ENCODE data around the gene ABCC8. TPM values are rescaled to one million over a fixed set of nuclear protein-coding genes. Genes with fewer than 3 reads are reported as not detected.

Gene ABCC8
- total RNA-seq, 2 donors from 2014 or later: 0.55 TPM; not detected in 1

DNA sequence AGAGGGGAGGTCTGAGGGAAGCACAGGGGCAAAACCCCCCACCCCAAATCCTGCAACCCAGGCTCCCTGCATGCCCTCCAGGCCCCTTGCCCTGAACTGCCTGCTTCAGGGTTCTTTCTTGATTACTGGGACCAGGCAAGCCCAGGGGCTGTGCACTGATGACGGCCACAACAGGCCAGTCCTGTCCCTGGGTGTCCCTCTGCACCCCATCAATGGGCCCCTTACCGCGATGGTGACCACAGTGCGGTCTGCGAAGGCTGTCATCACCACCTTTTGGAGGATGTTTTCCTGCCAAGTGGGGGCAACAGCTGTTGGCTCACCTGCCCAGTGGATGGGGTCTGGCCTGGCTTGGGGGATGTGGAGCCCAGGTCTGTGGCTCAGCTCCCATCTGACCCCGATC, 83.2 kb downstream of the ABCC8 start:
- no peak overlapping the region for H3K4me3 Mint-ChIP-seq
- no peak overlapping the region for H3K27ac ChIP-seq (ENCODE audit: low read depth, low read length)
- H3K36me3 ChIP-seq (ENCODE audit: control insufficient read depth, insufficient read depth, low read length): no peaks in the 10 kb centered on the region
- peaks cover 37% of the 10 kb centered on the region for H3K27me3 Mint-ChIP-seq (ENCODE audit: insufficient read depth)
- H3K9me3 ChIP-seq (ENCODE audit: control insufficient read depth, low read length): no peaks in the 10 kb centered on the region
- H3K9me3 Mint-ChIP-seq: no peaks in the 10 kb centered on the region
- H3K9ac ChIP-seq (ENCODE audit: extremely low read depth, low read length, poor library complexity, severe bottlenecking): no peak overlapping the region
- peaks cover 24% of the 10 kb centered on the region for H3K27me3 ChIP-seq (ENCODE audit: control insufficient read depth, insufficient read depth, low read length, poor library complexity, severe bottlenecking)
- H3K4me3 ChIP-seq (ENCODE audit: low read length): no peak overlapping the region
- TF ChIP-seq, protein P1, sequence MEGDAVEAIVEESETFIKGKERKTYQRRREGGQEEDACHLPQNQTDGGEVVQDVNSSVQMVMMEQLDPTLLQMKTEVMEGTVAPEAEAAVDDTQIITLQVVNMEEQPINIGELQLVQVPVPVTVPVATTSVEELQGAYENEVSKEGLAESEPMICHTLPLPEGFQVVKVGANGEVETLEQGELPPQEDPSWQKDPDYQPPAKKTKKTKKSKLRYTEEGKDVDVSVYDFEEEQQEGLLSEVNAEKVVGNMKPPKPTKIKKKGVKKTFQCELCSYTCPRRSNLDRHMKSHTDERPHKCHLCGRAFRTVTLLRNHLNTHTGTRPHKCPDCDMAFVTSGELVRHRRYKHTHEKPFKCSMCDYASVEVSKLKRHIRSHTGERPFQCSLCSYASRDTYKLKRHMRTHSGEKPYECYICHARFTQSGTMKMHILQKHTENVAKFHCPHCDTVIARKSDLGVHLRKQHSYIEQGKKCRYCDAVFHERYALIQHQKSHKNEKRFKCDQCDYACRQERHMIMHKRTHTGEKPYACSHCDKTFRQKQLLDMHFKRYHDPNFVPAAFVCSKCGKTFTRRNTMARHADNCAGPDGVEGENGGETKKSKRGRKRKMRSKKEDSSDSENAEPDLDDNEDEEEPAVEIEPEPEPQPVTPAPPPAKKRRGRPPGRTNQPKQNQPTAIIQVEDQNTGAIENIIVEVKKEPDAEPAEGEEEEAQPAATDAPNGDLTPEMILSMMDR (conservative IDR thresholded peaks at IDR 0.05): no peak
- no peaks in the 10 kb centered on the region for H3K36me3 Mint-ChIP-seq (ENCODE audit: low read depth)
- DNase-seq: no peak
- H3K4me1 Mint-ChIP-seq: no peaks in the 10 kb centered on the region
- WGBS, 2 experiments (ENCODE audit: insufficient coverage in 1 of 2, insufficient read length in 1 of 2): 97% methylated on average over 6 of the region's 6 CpGs; no CpG with 5 or more reads in 1 of the 2 experiments
- no peaks in the 10 kb centered on the region for H3K4me1 ChIP-seq (ENCODE audit: control insufficient read depth, insufficient read depth, low read length)
- H3K27ac Mint-ChIP-seq: no peak overlapping the region

DNA sequence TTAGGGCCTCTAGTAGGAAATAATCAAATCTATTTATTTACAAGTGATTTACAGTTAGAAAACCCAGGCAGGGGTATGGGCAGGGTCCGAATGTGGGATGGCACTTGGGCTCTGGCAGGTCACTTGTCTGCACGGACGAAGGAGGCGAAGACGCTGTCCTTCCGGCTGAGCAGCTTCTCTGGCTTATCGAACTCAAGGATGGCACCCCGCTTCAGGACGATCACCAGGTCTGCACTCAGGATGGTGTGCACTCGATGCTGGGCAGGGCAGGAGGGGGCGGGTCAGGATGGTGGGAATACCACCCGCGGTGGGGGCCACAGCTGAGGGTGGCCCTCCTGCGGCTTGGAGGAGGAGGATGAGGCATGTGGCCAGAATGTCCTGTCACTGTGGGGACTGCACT, 83.8 kb downstream of the ABCC8 start:
- no peaks in the 10 kb centered on the region for H3K4me1 ChIP-seq (ENCODE audit: control insufficient read depth, insufficient read depth, low read length)
- Mint-ChIP-seq H3K9me3 (no peaks in the 10 kb centered on the region), H3K27me3 (ENCODE audit: insufficient read depth) (peaks cover 41% of the 10 kb centered on the region), H3K4me1 (no peaks in the 10 kb centered on the region), H3K27ac (no peak overlapping the region), H3K4me3 (no peak overlapping the region), H3K36me3 (ENCODE audit: low read depth) (no peaks in the 10 kb centered on the region)
- no peak overlapping the region for H3K9ac ChIP-seq (ENCODE audit: extremely low read depth, low read length, poor library complexity, severe bottlenecking)
- DNase-seq: peak; percentile 34
- no peak overlapping the region for H3K27ac ChIP-seq (ENCODE audit: low read depth, low read length)
- 91 to 95% methylated on average over 4 to 14 of the region's 14 CpGs for WGBS, 2 experiments (ENCODE audit: insufficient coverage in 1 of 2, insufficient read length in 1 of 2)
- H3K36me3 ChIP-seq (ENCODE audit: control insufficient read depth, insufficient read depth, low read length): no peaks in the 10 kb centered on the region
- no peaks in the 10 kb centered on the region for H3K9me3 ChIP-seq (ENCODE audit: control insufficient read depth, low read length)
- peaks cover 30% of the 10 kb centered on the region for H3K27me3 ChIP-seq (ENCODE audit: control insufficient read depth, insufficient read depth, low read length, poor library complexity, severe bottlenecking)
- no peak overlapping the region for H3K4me3 ChIP-seq (ENCODE audit: low read length)
- TF ChIP-seq, protein P1 (conservative IDR thresholded peaks at IDR 0.05): no peak

DNA sequence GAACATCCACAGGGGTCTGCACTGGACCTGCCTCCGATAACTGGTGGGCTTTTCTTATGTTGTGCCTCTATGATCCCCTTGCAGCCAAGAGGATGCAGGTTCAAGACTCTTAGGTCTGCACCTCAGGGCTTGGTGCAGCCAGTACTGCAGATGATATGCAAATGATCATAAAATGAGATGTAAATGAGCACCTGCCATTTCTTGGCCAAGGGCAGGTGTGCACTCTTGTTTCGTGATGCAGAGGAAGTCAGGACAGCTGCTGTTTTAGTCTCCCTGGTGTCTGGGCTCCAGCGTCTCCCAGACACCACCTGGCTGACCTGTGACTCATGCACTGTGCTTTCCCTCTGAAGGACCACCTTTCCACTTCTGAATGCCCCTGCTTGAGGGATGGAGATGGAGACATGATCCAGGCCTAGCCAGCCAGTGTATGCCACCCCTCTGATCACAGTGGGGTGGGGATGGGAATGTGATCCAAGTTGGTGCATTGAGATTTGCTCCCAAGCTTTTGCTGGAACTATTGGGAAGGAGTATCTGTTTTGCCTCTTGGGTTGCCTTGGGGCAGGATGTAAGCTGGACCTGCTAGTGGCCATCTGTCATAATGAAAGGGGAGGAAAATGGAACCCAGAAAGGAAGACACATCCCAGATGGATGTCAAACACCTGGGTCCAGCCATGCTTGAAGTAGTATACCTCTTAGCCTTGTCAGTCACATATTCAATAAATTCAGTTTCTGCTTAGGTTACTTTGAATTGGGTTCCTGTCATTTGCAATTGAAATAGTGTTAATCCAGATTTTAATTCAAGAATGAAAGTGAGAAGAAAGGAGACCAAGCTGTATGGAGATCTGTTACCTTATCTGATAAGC, 84.9 kb downstream of the ABCC8 start:
- H3K4me3 Mint-ChIP-seq: no peak overlapping the region
- no peaks in the 10 kb centered on the region for H3K36me3 Mint-ChIP-seq (ENCODE audit: low read depth)
- peaks cover 46% of the 10 kb centered on the region for H3K27me3 Mint-ChIP-seq (ENCODE audit: insufficient read depth)
- 91% methylated on average over 3 of the region's 3 CpGs; no CpG with 5 or more reads in 1 of the 2 experiments for WGBS, 2 experiments (ENCODE audit: insufficient coverage in 1 of 2, insufficient read length in 1 of 2)
- no peaks in the 10 kb centered on the region for H3K4me1 Mint-ChIP-seq
- Histone ChIP-seq H3K36me3 (ENCODE audit: control insufficient read depth, insufficient read depth, low read length) (no peaks in the 10 kb centered on the region), H3K9ac (ENCODE audit: extremely low read depth, low read length, poor library complexity, severe bottlenecking) (no peak overlapping the region), H3K27ac (ENCODE audit: low read depth, low read length) (no peak overlapping the region), H3K4me3 (ENCODE audit: low read length) (no peak overlapping the region), H3K9me3 (ENCODE audit: control insufficient read depth, low read length) (no peaks in the 10 kb centered on the region), H3K4me1 (ENCODE audit: control insufficient read depth, insufficient read depth, low read length) (no peaks in the 10 kb centered on the region), H3K27me3 (ENCODE audit: control insufficient read depth, insufficient read depth, low read length, poor library complexity, severe bottlenecking) (peaks cover 34% of the 10 kb centered on the region)
- no peaks in the 10 kb centered on the region for H3K9me3 Mint-ChIP-seq
- no peak overlapping the region for H3K27ac Mint-ChIP-seq
- no peak for DNase-seq
- TF ChIP-seq, protein P1 (conservative IDR thresholded peaks at IDR 0.05): no peak
